OCI-LY7 (cell line): ENCODE results near the gene SURF1.

Experiments
- EZH2phosphoT487 ChIP-seq: fragments of 200-600 bp; sonication (generic); IDR thresholded peaks from 2 replicates; pipeline ENCODE4 v1.6.1; 2018; ENCODE audit warnings: low read depth, borderline replicate concordance, mild to moderate bottlenecking, mixed run types, antibody characterized with exemption, low read length, moderate library complexity, mixed read lengths
- TF ChIP-seq, protein P1 (sequence below): fragments of 200-600 bp; sonication (generic); conservative IDR thresholded peaks from 2 replicates; pipeline ENCODE4 v1.5.1; 2014; ENCODE audit warnings: mild to moderate bottlenecking, antibody characterized with exemption, low read length, moderate library complexity, mixed read lengths

DNA sequence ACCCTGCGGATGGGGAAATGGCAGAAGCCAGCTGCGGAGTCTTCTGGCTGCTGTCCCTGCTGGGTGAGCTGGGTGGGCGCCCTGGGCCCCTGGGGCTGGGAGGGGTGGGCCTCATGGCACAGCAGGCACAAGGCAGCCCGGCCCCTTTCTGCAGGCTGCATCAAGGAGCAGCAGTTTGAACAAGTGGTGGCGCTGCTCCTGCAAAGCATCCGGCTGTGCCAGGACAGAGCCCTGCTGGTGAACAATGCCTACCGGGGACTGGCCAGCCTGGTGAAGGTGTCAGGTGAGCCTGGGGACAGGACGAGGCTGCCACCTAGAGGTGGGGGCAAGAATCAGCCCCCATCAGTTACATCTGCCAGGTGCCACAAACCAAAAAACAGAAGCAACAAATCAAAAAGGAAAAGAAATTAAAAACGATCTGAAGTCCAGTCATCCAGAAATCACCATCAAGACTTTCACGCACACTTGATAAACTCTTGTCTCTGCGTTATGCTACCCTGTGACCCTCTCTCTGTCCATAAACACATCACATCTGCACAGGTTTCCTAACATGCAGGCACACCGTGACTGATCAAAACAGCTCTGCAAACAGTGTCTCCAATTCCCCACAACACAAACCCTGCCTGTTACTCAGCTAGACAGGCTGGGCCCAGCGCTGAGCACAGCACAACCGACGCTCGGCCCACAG is 47.6 kb upstream of the SURF1 start:
- TF ChIP-seq, protein P1, sequence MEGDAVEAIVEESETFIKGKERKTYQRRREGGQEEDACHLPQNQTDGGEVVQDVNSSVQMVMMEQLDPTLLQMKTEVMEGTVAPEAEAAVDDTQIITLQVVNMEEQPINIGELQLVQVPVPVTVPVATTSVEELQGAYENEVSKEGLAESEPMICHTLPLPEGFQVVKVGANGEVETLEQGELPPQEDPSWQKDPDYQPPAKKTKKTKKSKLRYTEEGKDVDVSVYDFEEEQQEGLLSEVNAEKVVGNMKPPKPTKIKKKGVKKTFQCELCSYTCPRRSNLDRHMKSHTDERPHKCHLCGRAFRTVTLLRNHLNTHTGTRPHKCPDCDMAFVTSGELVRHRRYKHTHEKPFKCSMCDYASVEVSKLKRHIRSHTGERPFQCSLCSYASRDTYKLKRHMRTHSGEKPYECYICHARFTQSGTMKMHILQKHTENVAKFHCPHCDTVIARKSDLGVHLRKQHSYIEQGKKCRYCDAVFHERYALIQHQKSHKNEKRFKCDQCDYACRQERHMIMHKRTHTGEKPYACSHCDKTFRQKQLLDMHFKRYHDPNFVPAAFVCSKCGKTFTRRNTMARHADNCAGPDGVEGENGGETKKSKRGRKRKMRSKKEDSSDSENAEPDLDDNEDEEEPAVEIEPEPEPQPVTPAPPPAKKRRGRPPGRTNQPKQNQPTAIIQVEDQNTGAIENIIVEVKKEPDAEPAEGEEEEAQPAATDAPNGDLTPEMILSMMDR = peak; percentile 83
- no peak for TF ChIP-seq EZH2phosphoT487
